Tongue (tissue), 2 donors: ENCODE measurements around the gene ICAM1. TPM values are rescaled to one million over a fixed set of nuclear protein-coding genes. Genes with fewer than 3 reads are reported as not detected.
A peak's percentile ranks its signal among the peaks of the same experiment; 100 is the strongest.

ENCODE experiments used
- DNase-seq: peaks from one replicate; pipeline ENCODE4 v3.0.0-alpha.2; 2015
- total RNA-seq: library from RNA; depleted of rRNA; stranded (reverse); fragments of >200 nt; gene quantifications from one replicate; pipeline ENCODE4 v1.2.3, GENCODE V29; 2014

The ICAM1 gene
- total RNA-seq, 1 donor from 2014 or later = 16.4 TPM

DNA sequence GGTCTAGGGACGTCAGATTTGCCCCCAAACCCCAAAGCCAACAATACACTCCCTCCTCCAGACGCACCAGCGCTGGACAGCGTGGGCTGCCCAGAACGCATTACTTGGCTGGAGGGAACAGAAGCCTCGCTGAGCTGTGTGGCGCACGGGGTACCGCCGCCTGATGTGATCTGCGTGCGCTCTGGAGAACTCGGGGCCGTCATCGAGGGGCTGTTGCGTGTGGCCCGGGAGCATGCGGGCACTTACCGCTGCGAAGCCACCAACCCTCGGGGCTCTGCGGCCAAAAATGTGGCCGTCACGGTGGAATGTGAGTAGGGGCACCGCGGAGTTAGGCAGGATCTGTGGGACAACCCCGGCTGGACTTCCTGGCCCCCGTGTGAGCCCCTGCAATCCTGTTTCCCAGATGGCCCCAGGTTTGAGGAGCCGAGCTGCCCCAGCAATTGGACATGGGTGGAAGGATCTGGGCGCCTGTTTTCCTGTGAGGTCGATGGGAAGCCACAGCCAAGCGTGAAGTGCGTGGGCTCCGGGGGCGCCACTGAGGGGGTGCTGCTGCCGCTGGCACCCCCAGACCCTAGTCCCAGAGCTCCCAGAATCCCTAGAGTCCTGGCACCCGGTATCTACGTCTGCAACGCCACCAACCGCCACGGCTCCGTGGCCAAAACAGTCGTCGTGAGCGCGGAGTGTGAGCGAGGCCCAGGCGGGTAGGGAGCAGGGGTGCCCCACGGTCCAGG, 22.9 kb downstream of the ICAM1 start:
- DNase-seq = no peak

DNA sequence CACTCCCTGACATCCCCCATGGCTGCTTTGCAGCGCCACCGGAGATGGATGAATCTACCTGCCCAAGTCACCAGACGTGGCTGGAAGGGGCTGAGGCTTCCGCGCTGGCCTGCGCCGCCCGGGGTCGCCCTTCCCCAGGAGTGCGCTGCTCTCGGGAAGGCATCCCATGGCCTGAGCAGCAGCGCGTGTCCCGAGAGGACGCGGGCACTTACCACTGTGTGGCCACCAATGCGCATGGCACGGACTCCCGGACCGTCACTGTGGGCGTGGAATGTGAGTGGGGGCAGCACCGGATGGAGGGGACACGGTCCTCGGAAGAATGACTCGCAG, 23.4 kb downstream of the ICAM1 start:
- DNase-seq = no peak

DNA sequence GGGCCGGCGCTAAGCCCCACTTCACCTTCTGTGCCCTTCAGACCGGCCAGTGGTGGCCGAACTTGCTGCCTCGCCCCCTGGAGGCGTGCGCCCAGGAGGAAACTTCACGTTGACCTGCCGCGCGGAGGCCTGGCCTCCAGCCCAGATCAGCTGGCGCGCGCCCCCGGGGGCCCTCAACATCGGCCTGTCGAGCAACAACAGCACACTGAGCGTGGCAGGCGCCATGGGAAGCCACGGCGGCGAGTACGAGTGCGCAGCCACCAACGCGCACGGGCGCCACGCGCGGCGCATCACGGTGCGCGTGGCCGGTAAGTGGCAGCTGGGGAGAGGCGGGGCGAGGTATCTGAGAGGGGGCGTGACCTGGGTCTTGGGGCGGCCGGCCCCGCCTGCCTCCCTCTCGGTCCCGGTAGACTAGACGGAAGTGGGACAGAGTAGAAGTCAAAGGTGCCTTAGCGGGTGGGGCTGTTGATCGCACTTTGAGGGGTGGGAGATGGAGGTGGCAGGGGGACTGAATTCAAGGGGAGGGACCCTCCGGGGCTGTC, 24.5 kb downstream of the ICAM1 start:
- DNase-seq = no peak

DNA sequence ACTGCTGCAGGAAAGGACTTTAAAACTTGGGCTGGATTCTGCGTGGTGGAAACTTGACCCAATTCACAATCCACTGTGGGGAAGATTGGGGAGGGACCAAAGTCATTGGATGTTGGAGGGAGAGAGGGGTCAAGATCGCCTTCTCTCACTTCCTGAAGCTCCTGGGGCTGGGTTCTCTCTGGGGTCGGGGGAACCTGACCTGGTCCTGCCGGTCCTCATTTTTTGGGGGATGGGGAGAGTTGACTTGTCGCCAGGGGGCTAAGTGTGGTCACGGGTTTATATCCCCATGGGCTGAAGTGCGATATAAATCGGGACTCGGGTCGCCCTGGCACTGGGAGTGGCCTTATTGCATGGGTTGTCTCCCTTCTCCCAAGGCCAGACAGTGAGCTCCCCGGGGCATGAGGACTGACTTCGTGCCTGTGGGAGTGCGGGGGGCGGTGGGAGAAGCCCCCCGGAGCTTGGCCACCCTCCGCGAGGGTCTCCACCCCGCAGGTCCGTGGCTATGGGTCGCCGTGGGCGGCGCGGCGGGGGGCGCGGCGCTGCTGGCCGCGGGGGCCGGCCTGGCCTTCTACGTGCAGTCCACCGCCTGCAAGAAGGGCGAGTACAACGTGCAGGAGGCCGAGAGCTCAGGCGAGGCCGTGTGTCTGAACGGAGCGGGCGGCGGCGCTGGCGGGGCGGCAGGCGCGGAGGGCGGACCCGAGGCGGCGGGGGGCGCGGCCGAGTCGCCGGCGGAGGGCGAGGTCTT, 25.1 kb downstream of the ICAM1 start:
- DNase-seq = no peak

DNA sequence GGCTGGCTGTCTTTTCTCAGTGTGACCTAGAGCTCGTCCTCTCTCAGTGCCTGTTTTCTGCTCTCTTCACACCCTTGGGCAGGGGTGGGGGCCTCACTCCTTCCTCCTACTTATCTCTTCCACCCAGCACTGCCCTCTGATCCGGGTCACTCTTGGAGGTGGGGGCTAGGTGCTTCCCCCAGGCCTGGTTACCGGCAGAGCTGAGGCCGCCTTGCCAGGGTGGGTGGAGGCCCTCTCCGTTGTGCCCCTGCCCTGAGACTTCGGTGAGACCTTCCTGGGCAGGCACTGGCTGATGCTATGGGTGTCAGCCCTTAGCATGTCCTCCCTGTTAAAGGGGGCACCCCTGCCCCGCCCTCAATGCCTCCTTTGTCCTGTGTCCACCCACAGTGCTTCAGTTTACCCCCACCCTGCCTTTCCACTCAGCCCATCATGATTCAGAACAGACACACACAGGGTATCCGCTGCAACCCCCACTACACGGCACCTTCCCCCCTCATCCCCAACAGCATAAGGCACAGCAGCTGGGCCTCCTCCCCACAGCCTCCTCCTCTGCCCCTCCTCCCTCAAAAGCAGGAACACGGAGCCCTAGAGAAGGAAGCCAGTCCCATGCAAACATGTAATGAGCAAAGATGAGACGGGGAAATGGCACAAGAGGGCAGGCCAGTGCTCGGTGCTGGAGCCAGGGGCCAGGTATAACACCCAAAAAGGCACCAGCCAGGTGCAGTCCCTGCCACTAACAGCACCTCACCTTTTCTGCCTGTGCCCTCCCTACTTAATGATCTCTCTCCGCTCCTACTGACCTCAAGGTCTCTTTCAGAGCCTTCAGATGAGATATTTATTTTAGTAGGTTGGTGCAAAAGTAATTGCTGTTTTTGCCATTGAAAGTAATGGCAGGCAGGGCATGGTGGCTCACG, 28.9 kb downstream of the ICAM1 start:
- DNase-seq = no peak

DNA sequence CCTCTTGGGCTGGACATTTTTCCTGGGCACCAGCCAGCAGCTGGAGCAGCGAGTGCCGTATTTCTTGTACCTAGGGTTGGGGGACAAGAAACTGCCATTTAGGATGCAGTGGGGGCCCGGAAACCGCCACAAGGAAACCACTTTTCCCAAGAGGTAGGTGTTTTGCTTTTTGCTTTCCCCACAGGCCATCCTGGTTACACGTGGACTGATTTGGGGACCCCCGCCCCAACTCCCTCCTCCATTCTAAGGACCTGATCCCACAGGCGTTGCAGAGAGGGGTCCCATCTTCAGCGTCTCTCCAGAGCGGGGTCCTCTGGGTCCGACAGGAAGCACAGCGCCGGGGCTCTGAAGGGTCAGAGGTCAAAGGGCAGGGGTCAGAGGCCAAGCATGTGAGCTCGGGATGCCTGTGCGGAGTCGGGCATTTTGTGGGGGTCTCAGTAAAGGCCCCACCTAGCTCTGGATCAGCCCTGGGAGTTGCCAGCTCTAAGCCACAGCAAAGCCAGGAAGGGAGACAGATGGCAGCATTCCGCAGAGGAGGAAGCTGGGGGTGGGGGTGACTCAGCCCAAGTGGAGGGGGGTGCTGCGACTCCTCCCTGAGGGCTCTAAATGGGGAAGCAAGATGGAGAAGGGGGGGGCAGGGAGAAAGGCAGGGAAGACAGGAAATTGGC, 34.4 kb downstream of the ICAM1 start:
- DNase-seq = no peak

DNA sequence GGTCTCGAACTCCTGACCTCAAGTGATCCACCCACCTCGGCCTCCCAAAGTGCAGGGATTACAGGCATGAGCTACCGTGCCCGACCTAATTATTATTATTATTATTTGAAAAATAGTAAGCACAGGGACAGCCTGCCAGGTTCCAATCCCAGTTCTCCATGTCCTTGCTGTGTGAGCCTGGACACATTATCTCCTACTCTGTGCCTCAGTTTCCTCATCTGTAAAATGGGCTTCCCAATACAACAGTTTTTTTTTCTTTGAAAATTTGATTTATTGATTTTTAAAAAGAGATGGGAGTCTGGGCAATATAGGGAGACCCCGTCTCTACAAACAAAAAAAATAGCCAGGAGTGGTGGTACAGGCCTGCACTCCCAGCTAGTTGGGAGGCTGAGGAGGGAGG, 35.4 kb downstream of the ICAM1 start:
- no peak for DNase-seq

DNA sequence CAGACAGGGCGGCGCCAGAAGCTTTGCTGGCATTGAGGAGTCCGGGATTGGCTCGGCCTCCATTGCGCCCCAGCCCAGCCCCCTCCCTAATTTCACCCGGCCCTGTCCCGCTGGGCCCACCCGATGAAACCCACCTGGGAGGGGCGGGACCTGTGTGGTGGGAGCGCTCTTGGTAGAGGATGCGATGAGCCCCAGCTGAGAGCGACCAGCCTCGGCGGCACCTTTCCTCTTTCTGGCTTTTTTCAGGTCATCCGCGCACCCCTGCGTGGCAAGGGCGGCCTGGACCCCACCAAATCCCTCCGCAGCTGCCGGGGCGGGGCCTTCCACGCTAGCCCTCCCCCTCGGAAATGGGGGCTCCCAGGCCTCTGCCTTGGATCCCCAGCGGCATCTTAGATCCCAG, 38.5 kb downstream of the ICAM1 start, which contains the start of gene ZGLP1:
TSS of gene ZGLP1 (minus strand) at position 393 of the 400 bp plus-strand sequence.
- no peak for DNase-seq

DNA sequence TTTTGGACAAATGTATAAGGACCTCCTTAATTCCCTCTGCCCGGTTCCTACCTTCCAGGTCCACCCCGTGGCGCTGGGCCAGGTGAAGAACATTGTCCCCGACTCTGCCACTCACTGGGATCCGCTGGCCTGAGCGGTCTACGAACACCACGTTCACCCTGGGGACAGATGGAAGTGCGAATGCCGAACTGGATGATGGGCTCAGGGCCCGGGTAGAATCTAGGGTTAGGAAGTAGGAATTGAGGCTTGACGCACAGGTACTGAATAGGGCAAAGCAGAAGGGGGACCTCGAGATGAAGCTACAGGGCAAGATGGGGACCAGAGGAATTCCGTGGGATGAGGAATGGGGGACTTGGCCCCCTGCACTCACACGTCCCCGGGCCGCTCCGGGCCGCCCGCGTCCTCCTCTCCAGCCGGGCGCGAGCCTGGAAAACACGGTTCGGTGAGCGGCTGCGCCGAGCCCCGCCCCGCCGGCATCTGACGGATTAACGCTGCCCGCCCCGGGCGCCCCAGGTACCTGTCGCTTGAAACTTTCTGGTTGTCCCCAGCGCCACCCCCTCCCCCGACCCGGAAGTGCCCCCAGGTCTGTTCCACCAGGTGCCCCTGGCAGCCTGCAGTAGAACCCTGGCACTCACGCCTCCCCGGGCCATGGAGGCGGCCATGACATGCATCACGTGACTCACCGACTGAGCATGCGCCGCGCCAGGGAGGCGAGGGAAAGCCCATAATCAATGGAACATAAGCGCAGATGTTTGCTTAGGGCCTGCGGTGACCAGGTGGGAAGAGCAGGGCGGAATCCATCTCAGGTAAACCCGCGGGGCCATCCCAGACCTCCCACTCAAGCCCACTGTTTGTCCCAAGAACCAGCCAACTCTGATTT, 44.7 kb downstream of the ICAM1 start, which contains the start of gene FDX2:
TSS of gene FDX2 (minus strand) at position 681 of the 880 bp plus-strand sequence. CDS start at position 662, 19 bp downstream.
- peak; percentile 94 for DNase-seq

DNA sequence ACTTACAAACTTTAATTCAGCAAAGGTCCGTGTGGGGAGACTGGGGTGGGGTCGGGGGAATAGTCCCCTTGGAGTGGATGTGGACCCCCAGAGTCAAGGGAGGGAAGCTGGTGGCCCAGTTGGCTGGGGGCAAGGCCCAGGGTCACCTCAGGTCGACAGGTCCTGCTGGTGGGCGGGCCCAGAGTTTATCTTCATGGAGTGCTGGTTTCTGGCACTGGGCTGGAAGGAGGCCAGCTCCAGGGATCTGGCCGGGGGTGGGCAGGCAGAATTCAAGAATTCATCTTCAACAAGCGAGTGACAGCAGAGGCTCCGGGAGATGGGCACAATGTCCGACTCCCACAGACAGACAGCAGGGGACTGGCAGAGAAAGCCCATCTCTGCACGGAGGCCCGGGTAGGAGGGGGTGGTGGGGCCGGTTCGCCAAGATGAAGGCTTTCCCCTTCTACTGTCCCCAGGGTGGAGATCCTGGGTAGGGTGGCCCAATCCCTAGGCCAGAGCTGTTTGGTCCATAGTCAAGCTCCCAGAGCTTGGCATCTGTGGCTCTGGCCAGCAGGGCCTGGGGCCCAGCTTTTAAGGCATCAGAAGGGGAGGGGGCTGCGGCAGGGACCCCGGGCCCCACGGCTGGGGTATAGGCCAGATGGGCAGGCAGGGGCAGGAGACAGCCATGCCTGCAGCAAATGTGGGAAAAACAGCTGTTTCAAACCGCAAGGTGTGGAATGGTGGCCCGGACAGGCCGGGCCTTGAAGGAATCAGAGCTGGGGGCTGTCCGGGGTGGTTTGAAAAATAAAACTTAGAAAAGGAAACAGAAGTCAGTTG, 45.5 kb downstream of the ICAM1 start:
- DNase-seq = no peak

DNA sequence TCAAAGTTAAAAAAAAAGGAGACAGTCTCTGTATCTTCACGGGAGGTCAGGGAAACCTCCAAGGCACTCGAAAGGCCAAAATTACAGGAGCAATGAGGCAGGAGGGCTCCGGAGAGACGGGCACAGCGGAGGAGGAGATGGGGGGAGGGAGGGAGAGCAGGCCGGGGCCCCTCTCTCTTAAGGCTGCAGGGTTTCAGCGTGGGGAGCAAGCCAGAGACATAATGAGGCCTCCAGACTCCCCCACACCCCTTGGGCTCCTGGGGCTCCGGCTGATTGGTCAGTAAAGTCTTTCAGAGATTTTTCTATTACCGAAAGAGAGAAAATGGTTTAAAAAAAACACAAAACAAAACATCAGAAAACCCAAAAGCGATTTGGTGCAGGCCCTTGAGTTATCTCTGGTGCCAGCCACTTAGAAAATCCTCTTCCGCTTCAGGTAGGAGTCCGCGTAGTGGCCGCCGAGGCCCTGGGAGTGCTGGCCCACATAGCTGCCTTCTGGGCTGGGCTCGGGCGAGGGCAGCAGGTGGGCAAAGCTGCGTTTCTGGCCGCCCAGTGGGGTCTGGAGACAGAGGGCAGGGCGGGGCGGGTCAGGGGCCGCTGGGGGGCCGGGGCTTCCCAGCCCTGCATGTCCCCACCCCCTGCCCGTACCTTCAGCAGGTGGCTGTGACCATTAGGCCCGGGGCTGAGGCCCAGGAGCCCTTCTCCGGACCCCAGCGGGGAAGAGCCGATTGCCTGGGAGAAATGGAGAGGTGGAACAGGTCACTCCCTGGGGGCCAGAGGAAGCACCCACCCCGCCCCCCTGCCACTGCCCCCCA, 46.3 kb downstream of the ICAM1 start:
- DNase-seq = no peak

DNA sequence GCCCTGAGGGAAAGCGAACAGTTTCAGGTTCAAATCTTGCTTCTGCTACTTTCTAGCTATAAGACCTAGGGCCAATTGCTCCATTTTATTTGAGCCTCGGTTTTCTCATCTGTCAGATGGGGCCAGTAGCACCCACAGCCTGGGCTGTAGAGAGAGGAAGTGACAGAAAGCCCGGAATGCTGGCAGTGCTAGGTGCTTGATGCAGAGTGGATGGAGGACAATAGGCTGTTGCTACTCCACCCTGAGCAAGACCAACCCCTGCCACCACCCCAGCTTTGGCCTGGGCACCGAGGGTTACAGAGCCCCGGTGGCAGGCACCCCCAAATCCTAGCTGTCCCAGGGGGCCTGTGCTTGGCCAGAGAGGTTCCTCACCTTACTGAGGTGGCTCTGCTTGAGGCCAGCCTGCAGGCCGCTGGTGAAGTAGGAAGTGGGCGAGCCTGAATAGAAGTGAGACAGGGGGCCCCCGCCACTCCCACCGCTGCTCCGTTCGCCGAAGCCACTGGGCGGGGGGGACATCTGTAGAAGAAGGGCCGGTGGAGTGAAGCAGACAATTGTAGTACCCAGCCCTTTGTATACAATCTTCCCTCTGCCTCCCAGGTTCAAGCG, 47.0 kb downstream of the ICAM1 start:
- DNase-seq = no peak

DNA sequence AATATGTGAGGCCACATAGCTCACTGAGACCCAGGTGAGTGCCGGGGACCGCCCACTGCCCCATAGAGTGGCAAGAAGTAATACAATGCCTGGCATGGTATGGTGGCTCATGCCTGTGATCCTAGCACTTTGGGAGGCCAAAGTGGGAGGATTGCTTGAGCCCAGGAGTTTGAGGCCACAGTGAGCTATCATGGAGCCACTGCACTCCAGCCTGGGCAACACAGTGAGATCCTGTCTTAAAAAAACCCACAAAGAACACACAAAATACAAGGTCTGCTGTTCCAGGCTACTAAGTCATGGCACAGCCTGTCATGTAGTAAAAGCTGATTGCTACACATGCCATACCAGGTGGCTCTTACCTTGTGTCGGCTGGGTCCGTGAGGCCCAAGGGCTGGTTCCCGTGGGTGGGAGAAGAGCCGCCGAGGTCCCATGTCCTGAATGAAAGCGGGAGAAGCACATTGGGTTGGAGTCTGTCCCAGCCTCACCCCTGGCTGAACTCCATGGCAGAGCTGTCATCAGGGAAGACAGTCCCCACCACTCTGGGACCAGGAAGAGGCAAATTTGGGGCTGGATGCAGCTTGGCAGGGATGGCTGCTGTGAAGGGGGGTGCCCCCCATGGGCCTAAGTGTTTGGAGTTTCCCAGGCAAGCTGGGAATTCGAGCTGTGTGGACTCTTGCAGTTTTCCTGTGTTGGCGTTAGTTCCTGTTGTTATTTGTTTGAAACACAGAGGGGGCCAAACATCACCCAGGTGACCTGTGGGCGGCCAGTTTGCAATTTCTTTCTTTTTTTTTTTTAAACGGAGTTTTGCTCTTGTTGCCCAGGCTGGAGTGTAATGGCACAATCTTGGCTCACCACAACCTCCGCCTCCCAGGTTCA, 48.1 kb downstream of the ICAM1 start:
- DNase-seq = no peak

DNA sequence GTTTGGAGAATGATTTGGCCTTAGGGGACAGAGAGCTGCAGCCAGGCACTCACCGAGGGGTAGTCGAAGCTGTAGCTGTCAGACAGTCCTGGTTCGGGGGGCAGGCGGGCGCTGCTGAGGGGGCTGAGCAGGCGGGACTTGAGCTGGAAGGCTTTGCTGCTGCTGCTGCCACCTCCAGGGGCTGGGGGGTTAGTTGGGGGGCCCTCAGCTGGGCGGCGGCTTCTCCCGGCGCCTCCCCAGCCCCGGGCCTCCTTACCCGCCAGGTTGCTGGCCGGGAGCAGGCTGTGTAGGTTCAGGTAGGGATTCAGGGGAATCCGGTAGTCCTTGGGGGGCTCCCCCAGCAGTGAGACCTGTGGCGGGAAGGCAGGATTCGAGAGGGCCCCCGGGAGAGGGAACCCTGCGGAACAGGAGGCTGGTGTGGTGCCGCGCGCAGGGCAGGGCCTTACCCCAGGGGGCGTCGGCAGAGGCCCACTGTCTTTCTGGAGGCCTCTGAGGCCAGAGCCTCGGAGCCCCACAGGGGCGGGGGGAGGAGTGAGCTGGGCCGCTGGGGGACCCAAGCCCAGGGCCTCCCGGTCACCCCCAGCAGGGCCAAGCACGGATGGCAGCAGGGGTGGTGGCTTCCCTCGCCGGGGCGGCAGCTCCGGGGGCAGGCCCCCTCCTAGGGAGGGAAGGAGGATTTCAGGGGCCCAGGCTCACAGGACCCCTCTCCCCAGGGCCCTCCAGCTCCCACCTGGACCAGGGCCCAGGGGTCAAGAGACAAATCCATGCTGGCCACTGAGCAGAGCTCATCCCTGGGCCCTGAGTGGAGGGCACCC, 49.9 kb downstream of the ICAM1 start:
- no peak for DNase-seq

DNA sequence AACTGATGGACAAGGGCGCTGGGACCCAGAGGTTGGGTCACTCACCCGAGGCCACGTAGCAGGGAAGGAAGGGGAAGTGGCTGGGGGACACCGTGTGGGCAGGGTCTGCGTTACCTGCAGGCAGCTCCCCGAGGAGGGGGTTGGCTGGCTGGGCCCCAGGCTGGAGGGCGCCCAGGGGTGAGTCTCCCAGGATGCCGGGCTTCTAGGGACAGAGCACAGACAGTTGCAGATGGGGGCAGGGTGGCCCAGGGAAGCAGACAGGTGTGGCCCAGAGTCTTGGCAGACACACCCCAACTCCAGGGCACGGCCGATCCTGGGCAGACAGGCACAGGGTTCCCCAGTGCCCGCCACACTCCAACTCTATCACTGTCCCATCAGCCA, 50.5 kb downstream of the ICAM1 start:
- no peak for DNase-seq
